Measurements from ENCODE around the gene PRRX1.

The PRRX1 gene

DNA sequence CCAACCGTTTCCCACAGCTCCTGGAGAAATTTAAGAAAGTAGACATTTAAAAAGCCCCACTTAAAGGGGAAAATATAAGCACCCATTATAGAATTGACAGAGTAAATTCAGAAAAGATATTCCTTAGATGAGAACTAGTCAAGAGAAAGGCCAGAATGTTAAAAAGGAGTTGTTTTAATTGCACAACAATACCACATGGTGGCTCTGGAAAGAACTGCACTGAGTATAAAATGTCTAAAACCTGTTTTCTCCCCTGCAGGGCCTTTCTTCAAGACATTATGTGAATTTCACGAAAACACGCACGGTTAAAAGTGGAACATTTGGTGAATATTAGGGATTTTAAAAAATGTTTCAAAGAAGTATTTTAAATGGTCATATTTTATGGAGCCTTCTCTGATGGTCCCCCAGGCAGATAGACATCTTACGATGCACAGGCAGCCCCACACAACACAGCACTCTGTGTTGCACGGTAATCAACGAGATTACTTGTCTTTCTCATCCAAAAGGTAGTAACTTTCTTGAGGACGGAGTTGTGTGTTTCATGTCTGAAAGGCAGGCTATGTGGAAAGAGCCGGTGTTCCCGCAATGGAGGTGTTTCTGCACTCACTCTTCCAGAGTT lies 101.9 kb downstream of the PRRX1 start:
- TF ChIP-seq, protein P1, sequence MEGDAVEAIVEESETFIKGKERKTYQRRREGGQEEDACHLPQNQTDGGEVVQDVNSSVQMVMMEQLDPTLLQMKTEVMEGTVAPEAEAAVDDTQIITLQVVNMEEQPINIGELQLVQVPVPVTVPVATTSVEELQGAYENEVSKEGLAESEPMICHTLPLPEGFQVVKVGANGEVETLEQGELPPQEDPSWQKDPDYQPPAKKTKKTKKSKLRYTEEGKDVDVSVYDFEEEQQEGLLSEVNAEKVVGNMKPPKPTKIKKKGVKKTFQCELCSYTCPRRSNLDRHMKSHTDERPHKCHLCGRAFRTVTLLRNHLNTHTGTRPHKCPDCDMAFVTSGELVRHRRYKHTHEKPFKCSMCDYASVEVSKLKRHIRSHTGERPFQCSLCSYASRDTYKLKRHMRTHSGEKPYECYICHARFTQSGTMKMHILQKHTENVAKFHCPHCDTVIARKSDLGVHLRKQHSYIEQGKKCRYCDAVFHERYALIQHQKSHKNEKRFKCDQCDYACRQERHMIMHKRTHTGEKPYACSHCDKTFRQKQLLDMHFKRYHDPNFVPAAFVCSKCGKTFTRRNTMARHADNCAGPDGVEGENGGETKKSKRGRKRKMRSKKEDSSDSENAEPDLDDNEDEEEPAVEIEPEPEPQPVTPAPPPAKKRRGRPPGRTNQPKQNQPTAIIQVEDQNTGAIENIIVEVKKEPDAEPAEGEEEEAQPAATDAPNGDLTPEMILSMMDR (IDR thresholded peaks at IDR 0.05; ENCODE audit: low read depth, low read length): peak; percentile 60
- no peak for DNase-seq (ENCODE audit: extremely low read depth, low read depth)

DNA sequence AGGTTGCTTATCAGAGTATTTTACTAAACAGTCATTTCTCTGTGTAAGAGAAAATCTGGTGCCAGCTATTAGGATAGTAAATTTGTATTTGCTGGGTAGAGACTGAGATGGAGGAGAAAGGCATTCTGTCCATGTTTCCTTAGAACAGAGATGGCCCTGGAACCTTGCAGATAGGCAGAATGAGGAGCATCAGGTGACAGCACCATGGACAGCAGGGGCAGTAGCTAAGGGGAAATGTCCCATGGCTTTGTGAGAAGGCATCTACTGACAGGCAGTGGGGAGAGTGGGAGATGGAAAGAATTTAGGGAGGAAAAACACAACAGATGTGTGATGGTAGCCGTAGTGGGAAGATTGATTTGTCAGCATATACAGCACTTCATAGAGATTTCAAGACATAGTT lies 105.0 kb downstream of the PRRX1 start:
- TF ChIP-seq, protein P1 (IDR thresholded peaks at IDR 0.05; ENCODE audit: low read depth, low read length): no peak
- DNase-seq (ENCODE audit: extremely low read depth, low read depth): no peak

DNA sequence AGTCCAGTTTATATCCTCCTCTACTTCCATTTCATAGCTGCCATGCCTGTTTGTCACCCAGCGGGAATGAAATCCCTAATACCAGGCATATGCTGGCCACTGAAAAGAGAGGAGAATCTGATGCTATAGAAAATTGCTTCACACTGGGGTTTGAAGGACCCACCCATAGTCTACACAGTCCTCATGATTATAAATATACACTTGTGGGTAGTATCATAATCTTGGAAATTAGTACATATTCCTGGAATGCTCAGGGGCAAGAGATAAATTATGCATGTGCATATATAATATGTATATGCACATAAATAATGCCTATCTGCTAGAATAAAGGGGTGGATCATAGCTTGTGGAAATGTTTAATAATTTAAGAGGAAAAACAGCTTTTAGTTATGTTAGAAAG lies 105.8 kb downstream of the PRRX1 start:
- no peak for DNase-seq (ENCODE audit: extremely low read depth, low read depth)
- TF ChIP-seq, protein P1 (IDR thresholded peaks at IDR 0.05; ENCODE audit: low read depth, low read length): no peak

DNA sequence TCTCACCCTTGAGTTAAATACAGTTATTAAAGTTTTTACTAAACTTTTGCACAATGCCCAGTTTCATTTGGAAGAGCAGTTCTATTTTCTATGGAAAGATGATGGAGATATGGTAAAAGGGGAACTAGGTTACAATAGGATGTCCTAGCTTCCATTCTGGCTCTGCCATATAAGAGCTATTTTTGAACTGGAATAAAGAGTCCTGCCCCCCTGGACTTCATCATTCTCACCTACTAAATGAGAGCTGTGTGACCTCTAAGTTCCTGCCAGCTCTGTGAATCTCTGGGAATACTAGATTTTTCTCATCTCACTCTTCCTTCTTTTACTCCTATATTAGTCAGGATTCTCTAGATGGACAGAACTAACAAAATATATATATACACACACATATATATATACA lies 106.3 kb downstream of the PRRX1 start:
- TF ChIP-seq, protein P1 (IDR thresholded peaks at IDR 0.05; ENCODE audit: low read depth, low read length): no peak
- DNase-seq (ENCODE audit: extremely low read depth, low read depth): no peak

DNA sequence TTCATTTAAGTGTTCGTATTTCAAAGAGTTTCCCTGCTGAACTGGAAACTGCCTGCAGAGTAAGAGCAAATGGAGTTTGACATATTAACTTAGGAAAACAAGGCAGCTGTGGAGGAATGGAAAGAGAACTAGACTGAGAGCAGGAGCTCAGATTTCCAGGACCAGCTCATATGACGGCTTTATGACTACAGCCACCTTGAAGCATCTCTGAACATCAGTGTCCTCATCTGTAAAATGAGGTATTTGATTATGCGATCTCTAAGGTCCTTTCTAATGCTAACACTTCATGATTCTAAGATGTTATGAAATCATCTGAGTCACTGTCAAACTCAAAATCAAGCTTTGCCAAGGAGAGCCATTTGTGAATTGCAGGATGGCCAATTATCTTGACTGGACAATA lies 112.3 kb downstream of the PRRX1 start:
- no peak for DNase-seq (ENCODE audit: extremely low read depth, low read depth)
- TF ChIP-seq, protein P1 (IDR thresholded peaks at IDR 0.05; ENCODE audit: low read depth, low read length): no peak

DNA sequence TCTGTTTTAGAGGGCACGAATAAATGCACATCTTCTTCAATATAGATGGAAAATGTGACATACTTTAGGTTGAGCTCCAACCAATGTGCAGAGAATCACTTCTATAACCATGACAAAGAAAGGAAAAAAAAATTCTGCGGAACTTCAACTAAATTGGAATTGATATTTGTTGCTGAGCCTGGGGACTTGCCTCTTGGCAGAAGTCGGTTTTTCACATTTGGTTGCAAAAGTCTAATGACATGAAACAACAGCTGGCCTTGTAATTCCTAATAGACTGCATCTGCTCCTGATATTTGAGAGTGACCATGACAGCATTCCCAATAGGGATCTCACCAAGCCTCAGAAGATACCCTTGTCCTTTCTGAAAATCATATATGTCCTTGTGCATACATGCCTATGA lies 112.8 kb downstream of the PRRX1 start:
- DNase-seq (ENCODE audit: extremely low read depth, low read depth): no peak

More for the DNA sequence above, 112.8 kb downstream of the PRRX1 start:
- TF ChIP-seq, protein P1 (IDR thresholded peaks at IDR 0.05; ENCODE audit: low read depth, low read length): no peak
